MM.1S (cell line): ENCODE data around the gene SEC63.

Experiments
- DNase-seq: peaks from one replicate; pipeline ENCODE4 v3.0.0-alpha.2; 2015
- H2AFZ ChIP-seq: fragments of 300-600 bp; sonication (generic); 2 replicates; pipeline ENCODE4 v1.6.0; 2016; ENCODE audit warnings: antibody characterized with exemption, low read length
- H3F3A ChIP-seq: fragments of 300-600 bp; sonication (generic); 2 replicates; pipeline ENCODE4 v1.6.1; 2016; ENCODE audit warnings: mild to moderate bottlenecking, antibody characterized with exemption, low read length, moderate library complexity, mixed read lengths; ENCODE audit not compliant: insufficient read depth
- H3K27ac ChIP-seq: fragments of 300-600 bp; sonication (generic); 2 replicates; pipeline ENCODE4 v1.5.1; 2016; ENCODE audit warnings: mild to moderate bottlenecking, low read length
- H3K27me3 ChIP-seq: fragments of 300-600 bp; sonication (generic); replicated peaks from 2 replicates; pipeline ENCODE4 v1.6.0; 2016; ENCODE audit warnings: low read length; ENCODE audit not compliant: insufficient read depth
- H3K36me3 ChIP-seq: fragments of 300-600 bp; sonication (generic); replicated peaks from 2 replicates; pipeline ENCODE4 v1.6.1; 2016; ENCODE audit warnings: mild to moderate bottlenecking, low read length, mixed read lengths; ENCODE audit not compliant: insufficient read depth
- H3K4me1 ChIP-seq: fragments of 300-600 bp; sonication (generic); 2 replicates; pipeline ENCODE4 v1.6.1; 2016; ENCODE audit warnings: low read length, mixed read lengths
- H3K4me2 ChIP-seq: fragments of 300-600 bp; sonication (generic); 2 replicates; pipeline ENCODE4 v1.6.0; 2016; ENCODE audit warnings: low read depth, low read length
- H3K4me3 ChIP-seq: fragments of 300-600 bp; sonication (generic); 2 replicates; pipeline ENCODE4 v1.5.1; 2016; ENCODE audit warnings: low read length, mixed read lengths
- H3K79me2 ChIP-seq: fragments of 300-600 bp; sonication (generic); 2 replicates; pipeline ENCODE4 v1.6.1; 2016; ENCODE audit warnings: mixed run types, low read length, mixed read lengths
- H3K9ac ChIP-seq: fragments of 300-600 bp; sonication (generic); 2 replicates; pipeline ENCODE4 v1.6.1; 2016; ENCODE audit warnings: low read length, mixed read lengths
- H3K9me2 ChIP-seq: fragments of 300-600 bp; sonication (generic); replicated peaks from 2 replicates; pipeline ENCODE4 v1.6.1; 2016; ENCODE audit warnings: mild to moderate bottlenecking, low read length, mixed read lengths; ENCODE audit not compliant: insufficient read depth
- H3K9me3 ChIP-seq: fragments of 300-600 bp; sonication (generic); replicated peaks from 2 replicates; pipeline ENCODE4 v1.6.1; 2016; ENCODE audit warnings: mild to moderate bottlenecking, low read length, mixed read lengths; ENCODE audit not compliant: insufficient read depth
- H4K20me1 ChIP-seq: fragments of 300-600 bp; sonication (generic); 2 replicates; pipeline ENCODE4 v1.6.1; 2016; ENCODE audit warnings: mild to moderate bottlenecking, low read length, moderate library complexity, mixed read lengths; ENCODE audit not compliant: insufficient read depth
- CTCF ChIP-seq: fragments of 300-600 bp; sonication (generic); IDR thresholded peaks from 2 replicates; pipeline ENCODE4 v1.5.1; 2016; ENCODE audit warnings: antibody characterized with exemption, low read length, mixed read lengths
- EZH2 ChIP-seq: fragments of 300-600 bp; sonication (generic); optimal IDR thresholded peaks from 2 replicates; pipeline ENCODE3; 2017; ENCODE audit warnings: low read depth, mild to moderate bottlenecking, antibody characterized with exemption, low read length, mixed read lengths
- EZH2phosphoT487 ChIP-seq: fragments of 300-600 bp; sonication (generic); IDR thresholded peaks from 2 replicates; pipeline ENCODE4 v1.6.1; 2018; ENCODE audit warnings: antibody characterized with exemption, low read length

SEC63 gene

GRCh38 chr6:107970255-107970654 is 12.2 kb upstream of the SEC63 start:
- Histone ChIP-seq H3K9me2 (no peaks in the 10 kb centered on the region), H3K79me2 (no peaks in the 10 kb centered on the region), H3K27ac (no peak overlapping the region), H3K4me1 (no peaks in the 10 kb centered on the region), H3K9me3 (no peaks in the 10 kb centered on the region), H3K4me3 (no peak overlapping the region), H4K20me1 (no peaks in the 10 kb centered on the region), H3K27me3 (no peaks in the 10 kb centered on the region), H3K36me3 (no peaks in the 10 kb centered on the region), H3F3A (no peaks in the 10 kb centered on the region), H3K9ac (no peak overlapping the region), H3K4me2 (no peak overlapping the region), H2AFZ (no peak overlapping the region)
- no peak for DNase-seq
- TF ChIP-seq EZH2phosphoT487: no peak
- TF ChIP-seq EZH2: no peak
- no peak for TF ChIP-seq CTCF

DNA sequence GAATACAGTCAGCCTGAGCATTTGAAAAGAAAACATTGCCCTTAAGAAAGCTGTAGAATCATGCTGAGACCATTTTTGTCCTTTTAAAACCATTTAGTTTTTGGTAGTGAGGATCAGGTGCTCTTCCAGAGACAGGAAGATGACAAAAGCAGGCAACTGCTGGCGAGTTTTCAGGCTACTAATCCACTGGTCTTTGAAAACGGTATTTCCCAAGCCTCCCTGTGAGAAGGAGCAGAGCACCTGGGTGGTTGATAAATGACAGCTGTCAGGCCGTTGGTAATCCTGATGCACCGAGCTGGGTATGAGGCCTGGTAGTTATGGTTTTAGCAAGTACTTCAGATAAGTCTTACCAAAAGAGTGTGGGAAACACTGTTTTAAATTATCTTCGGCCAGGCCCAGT is 10.1 kb upstream of the SEC63 start:
- Histone ChIP-seq H3K27ac (no peak overlapping the region), H3K9me2 (no peaks in the 10 kb centered on the region), H3K9me3 (no peaks in the 10 kb centered on the region), H3K4me3 (no peak overlapping the region), H3K4me1 (no peaks in the 10 kb centered on the region), H3K9ac (no peak overlapping the region), H4K20me1 (no peaks in the 10 kb centered on the region), H2AFZ (no peak overlapping the region), H3K36me3 (no peaks in the 10 kb centered on the region), H3K27me3 (no peaks in the 10 kb centered on the region), H3K4me2 (no peak overlapping the region), H3K79me2 (no peaks in the 10 kb centered on the region), H3F3A (no peaks in the 10 kb centered on the region)
- no peak for TF ChIP-seq EZH2phosphoT487
- no peak for TF ChIP-seq EZH2
- TF ChIP-seq CTCF: no peak
- no peak for DNase-seq

GRCh38 chr6:107965746-107966145 is 7.7 kb upstream of the SEC63 start:
- Histone ChIP-seq H3F3A (no peaks in the 10 kb centered on the region), H3K79me2 (no peaks in the 10 kb centered on the region), H3K9me2 (no peaks in the 10 kb centered on the region), H3K4me2 (no peak overlapping the region), H3K9me3 (no peaks in the 10 kb centered on the region), H3K9ac (no peak overlapping the region), H2AFZ (no peak overlapping the region), H3K36me3 (no peaks in the 10 kb centered on the region), H3K4me1 (no peaks in the 10 kb centered on the region), H3K27me3 (no peaks in the 10 kb centered on the region), H3K4me3 (no peak overlapping the region), H3K27ac (no peak overlapping the region), H4K20me1 (no peaks in the 10 kb centered on the region)
- DNase-seq: no peak
- TF ChIP-seq EZH2 (no peak), EZH2phosphoT487 (no peak), CTCF (no peak)

GRCh38 chr6:107962723-107963122 is 4.7 kb upstream of the SEC63 start:
- Histone ChIP-seq H3K79me2 (peaks cover 2% of the 10 kb centered on the region), H3K4me3 (no peak overlapping the region), H3K9me2 (no peaks in the 10 kb centered on the region), H3K4me2 (no peak overlapping the region), H3K36me3 (no peaks in the 10 kb centered on the region), H2AFZ (no peak overlapping the region; the same call in 1 of the 2 replicates), H3K9ac (no peak overlapping the region), H3K4me1 (no peaks in the 10 kb centered on the region), H4K20me1 (no peaks in the 10 kb centered on the region), H3K9me3 (no peaks in the 10 kb centered on the region), H3F3A (no peaks in the 10 kb centered on the region), H3K27me3 (no peaks in the 10 kb centered on the region), H3K27ac (no peak overlapping the region)
- no peak for TF ChIP-seq EZH2phosphoT487
- no peak for TF ChIP-seq CTCF
- TF ChIP-seq EZH2: no peak
- DNase-seq: no peak
